NB4 (cell line): ENCODE data around the gene GAS6.

ENCODE experiments used
- CTCF ChIP-seq: IDR thresholded peaks from one replicate; pipeline ENCODE4 v1.5.1; 2012; ENCODE audit warnings: low read depth, low read length
- MAX ChIP-seq: IDR thresholded peaks from 2 replicates; pipeline ENCODE4 v1.6.1; 2011; ENCODE audit warnings: low read depth, low read length

- TF ChIP-seq CTCF (no peak), MAX (no peak)
Observed at GRCh38 chr13:113890774-113891480, 27.1 kb upstream of the GAS6 start.
